Stimulated activated CD4-positive, alpha-beta T cell treated with anti-CD3 and anti-CD28 coated beads, Interleukin-1b, Interleukin-23, amount 100 ng/mL, for 24 hours (primary cell): Measurements from ENCODE around the gene AIF1.

Experiments
- DNase-seq, 4 experiments: peaks; one replicate each; pipeline ENCODE4 v3.0.0-alpha.2; 2020; ENCODE audit warnings: low read depth in 4 of 4, low spot score in 1 of 4

AIF1 gene

GRCh38 chr6:31614684-31615578 is at the start of gene AIF1:
TSS of gene AIF1 (plus strand) at chr6:31615234. CDS start at chr6:31615330, 96 bp downstream.
- DNase-seq: no peak

- DNase-seq: no peak
Measured at GRCh38 chr6:31567531-31568370, 47.3 kb upstream of the AIF1 start.

- peak in 2 of 4 experiments; percentile 48 to 61 for DNase-seq
Measured at GRCh38 chr6:31568537-31568961, 46.5 kb upstream of the AIF1 start.

GRCh38 chr6:31569861-31570536 is 45.0 kb upstream of the AIF1 start:
- DNase-seq: no peak

GRCh38 chr6:31572041-31572911 is 42.8 kb upstream of the AIF1 start, which contains the start of gene LTA:
TSS of gene LTA (plus strand) at chr6:31572289. CDS start at chr6:31572743, 454 bp downstream.
- DNase-seq: peak in 3 of 4 experiments; percentile 59 to 81 (median 72)

GRCh38 chr6:31573239-31574105 is 41.6 kb upstream of the AIF1 start:
- DNase-seq: no peak

GRCh38 chr6:31574106-31575061 is 40.6 kb upstream of the AIF1 start:
- peak in 2 of 4 experiments; percentile 30 to 71 for DNase-seq

GRCh38 chr6:31575335-31575901 is 39.6 kb upstream of the AIF1 start, which contains the start of gene TNF:
TSS of gene TNF (plus strand) at chr6:31575565. CDS start at chr6:31575742, 177 bp downstream.
- DNase-seq: peak; percentile 66 to 90 (median 77)

- no peak for DNase-seq
Measured at GRCh38 chr6:31575952-31576685, 38.9 kb upstream of the AIF1 start.

GRCh38 chr6:31576897-31577578 is 38.0 kb upstream of the AIF1 start:
- DNase-seq: peak in 1 of 4 experiments; percentile 49

- DNase-seq: no peak
Measured at GRCh38 chr6:31577579-31577966, 37.5 kb upstream of the AIF1 start.

- DNase-seq: peak in 1 of 4 experiments; percentile 37
Measured at GRCh38 chr6:31578184-31579118, 36.6 kb upstream of the AIF1 start.

- no peak for DNase-seq
Measured at GRCh38 chr6:31579119-31579505, 35.9 kb upstream of the AIF1 start.

GRCh38 chr6:31579546-31580437 is 35.2 kb upstream of the AIF1 start:
- peak in 1 of 4 experiments; percentile 41 for DNase-seq
